ENCODE results near the gene WDR81.
"Not testable (repeated sequence)": the region's sequence is repeated elsewhere in the genome, so short reads cannot be mapped to it uniquely, and the experiment has no call there.

WDR81 gene

GRCh38 chr17:1732241-1732832 is 7.8 kb downstream of the WDR81 start:
- no peak for DNase-seq

GRCh38 chr17:1732833-1733321 is 8.4 kb downstream of the WDR81 start:
- DNase-seq: no peak

- no peak for DNase-seq
Measured at GRCh38 chr17:1733759-1734158, 9.3 kb downstream of the WDR81 start.

GRCh38 chr17:1735418-1735817 is 10.9 kb downstream of the WDR81 start:
- no peak for DNase-seq

- DNase-seq: no peak
Measured at GRCh38 chr17:1735834-1736347, 11.4 kb downstream of the WDR81 start.

- no peak for DNase-seq
Measured at GRCh38 chr17:1736348-1737281, 12.1 kb downstream of the WDR81 start.

GRCh38 chr17:1737531-1738291 is 13.2 kb downstream of the WDR81 start:
- no peak for DNase-seq

GRCh38 chr17:1741899-1742298 is 17.4 kb downstream of the WDR81 start:
- DNase-seq: not testable (repeated sequence)

GRCh38 chr17:1742371-1743087 is 18.0 kb downstream of the WDR81 start, which contains the start of gene SERPINF2:
Gene SERPINF2 (plus strand): TSS chr17:1742871. CDS start chr17:1744996, 2,125 bp downstream.
- no peak for DNase-seq

GRCh38 chr17:1743088-1743439 is 18.6 kb downstream of the WDR81 start:
- no peak for DNase-seq

- DNase-seq: no peak
Measured at GRCh38 chr17:1744551-1745512, 20.3 kb downstream of the WDR81 start.

GRCh38 chr17:1745513-1746020 is 21.1 kb downstream of the WDR81 start:
- no peak for DNase-seq

- DNase-seq: no peak
Measured at GRCh38 chr17:1746975-1747543, 22.6 kb downstream of the WDR81 start.

GRCh38 chr17:1750628-1751027 is 26.1 kb downstream of the WDR81 start:
- no peak for DNase-seq

- no peak for DNase-seq
Measured at GRCh38 chr17:1752425-1753262, 28.1 kb downstream of the WDR81 start.

GRCh38 chr17:1753767-1754429 is 29.4 kb downstream of the WDR81 start:
- no peak for DNase-seq

GRCh38 chr17:1754430-1755112 is 30.1 kb downstream of the WDR81 start:
- DNase-seq: no peak

GRCh38 chr17:1755252-1755826 is 30.8 kb downstream of the WDR81 start:
- DNase-seq: no peak
